Fibroblast of skin of abdomen (primary cell): Measurements from ENCODE around the gene SLC22A23.

Source experiments
- DNase-seq: peaks from one replicate; pipeline ENCODE4 v3.0.0-alpha.2; 2013

Gene SLC22A23

DNA sequence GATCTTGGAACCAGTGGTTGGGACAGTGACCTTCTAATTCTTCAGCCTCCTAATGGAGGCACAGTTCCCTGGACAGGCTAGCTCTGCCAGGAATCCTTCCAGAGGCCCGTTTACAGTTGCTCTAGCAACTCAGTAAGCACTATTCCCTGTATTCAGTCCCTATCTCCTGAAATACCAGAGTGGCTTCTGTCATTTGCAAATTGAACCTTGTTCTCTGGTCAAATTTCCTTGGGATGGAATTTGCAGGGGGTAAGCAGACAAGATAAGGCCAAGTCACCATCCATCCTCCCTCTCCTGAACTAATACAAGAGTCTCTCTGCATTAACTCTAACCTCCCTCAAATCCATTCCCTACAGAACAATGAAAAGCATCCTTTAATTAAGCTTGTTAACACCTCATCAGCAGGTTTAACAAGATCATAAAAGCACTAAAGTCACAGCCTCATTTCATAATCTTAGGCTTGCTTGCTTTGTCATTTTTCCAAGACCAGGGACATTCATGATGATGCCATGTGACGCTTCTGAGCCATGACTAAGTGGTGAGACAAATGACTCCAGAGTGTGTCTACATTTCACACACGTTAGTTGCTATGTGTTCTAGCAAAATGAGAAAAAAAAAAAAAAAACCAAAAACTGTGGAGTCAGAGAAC is 37.1 kb downstream of the SLC22A23 start:
- peak; percentile 69 for DNase-seq

DNA sequence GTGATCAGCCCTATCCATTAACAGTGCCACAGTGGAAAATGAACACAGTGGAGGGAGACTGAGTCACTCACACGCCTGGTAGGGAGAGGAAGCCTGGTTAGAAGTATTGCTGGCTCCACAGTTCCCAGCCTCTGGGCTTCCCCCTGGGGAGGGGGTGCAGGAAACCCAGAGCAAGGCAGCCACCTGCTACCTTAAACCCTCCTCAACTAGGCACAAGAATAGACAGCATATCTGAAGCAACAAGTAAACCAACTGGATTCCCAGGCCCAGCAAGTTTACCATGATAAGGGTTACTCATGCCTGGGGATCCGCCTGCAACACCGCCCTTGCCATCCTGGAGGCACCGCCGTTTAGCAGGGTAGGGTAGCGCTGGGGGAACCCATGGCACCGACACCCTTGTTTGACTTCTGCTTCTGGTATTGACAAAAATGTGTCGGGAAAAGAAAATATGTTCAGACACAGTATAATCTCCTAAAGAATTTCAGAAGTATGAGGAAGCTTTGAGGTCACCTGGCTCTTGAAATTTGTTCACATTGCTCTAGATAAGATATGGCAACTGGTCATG is 38.3 kb downstream of the SLC22A23 start:
- no peak for DNase-seq

DNA sequence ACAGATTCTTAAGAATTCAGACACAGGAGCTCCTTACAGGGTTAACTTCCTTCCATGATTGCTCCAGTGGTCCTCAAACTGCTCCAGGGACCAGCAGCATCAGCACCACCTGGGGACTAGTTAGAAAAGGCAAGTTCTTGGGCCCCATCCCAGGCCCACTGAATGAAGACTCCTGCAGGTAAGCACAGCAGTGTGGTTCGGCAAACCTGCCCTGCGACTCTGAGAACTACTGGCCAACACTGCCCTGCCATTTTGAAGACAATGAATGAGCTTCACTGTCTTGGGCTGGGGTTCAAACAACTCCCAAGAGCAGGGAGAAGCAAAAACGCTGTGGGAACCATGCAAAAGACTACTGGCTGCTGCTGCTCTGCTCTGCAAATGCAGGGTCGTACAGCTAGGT is 39.4 kb downstream of the SLC22A23 start:
- DNase-seq: no peak

DNA sequence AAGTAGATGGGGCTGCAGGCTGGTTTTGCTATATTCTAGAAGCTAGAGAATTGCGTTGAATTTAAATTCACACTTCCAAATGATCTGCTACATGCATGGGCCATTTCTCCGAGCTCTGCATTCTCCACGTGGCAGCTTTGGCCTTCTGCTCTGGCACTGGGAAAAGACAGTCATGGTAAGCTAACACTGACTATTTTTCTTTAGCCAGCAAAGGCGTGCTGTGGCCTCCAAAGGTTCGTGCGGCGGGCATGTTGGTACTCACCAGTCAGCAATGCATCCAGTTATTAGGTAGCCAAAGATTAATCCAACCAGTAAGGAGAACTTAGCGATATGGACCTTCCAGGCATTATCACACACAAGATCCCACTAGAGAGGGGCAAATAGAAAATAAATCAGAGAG is 41.4 kb downstream of the SLC22A23 start:
- DNase-seq: no peak

DNA sequence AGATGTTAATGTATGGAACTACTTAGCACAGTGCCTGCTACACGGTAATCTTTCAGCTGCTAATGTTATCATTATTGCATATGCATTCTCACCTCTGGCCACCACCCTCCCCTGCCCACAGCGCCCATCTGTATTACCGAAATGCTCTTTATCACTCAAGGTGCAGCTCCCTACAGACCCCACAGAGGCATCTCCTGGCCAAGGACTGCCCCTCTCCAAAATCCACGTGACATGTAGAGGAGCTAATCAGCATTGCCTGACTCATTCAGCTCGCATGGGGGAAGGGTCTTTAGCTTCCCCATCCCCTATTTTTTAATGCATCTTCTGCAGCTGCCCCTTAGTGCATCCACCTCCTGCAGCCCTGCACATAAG is 41.8 kb downstream of the SLC22A23 start:
- no peak for DNase-seq

DNA sequence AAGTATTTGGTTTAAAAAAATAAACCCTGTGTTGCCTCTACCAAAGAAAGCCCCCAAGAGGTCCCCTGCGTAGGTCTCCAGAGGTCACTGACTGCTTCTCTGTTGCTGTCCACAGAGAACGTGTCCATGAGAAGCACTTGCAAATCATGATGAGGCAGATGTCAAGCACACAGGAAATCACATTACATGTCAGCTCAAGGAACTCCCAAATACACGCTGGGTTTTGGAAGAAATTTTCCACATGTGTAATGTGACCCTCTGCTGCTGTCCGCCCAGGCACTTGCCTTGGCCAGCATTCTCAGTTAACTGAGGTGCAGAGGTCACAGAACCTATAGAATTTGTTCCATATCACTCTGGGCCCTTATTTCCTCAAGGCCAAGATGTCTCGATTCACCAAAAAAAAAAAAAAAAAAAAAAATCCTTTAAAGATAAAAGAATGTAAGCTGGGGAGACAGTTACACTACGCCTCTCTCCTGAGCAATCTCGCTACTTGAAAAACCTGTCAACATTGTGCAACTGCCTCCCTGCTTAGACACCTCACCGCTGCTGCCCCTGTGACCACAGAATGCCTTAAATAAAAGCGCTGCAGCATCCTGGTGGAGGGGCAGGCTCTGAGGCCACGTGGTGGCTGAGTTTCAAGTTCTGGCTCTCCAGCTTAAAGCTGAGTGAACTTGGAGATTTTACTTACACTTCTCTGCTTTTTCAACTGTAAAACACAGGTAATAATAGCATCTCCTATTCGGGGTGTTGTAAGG is 42.3 kb downstream of the SLC22A23 start:
- peak; percentile 72 for DNase-seq

DNA sequence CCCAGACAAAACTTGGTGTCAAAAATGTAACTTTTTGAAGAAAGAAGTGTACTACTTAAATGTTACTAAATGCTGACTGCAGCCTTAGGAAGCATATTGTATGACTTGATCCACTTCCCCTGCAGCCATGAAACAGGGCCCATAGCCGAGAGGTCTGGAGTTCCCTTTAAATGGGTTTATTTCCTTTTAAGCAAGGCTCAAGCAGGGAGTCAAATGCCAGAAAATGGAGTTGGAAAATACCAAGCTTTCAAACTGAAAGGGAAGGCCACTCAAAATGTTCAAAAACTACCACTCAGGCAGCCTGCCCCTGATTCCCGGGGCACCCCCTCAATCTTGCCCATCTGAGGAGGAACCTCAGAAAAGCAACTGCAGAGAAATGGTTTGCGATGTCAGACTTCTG is 43.3 kb downstream of the SLC22A23 start:
- no peak for DNase-seq

DNA sequence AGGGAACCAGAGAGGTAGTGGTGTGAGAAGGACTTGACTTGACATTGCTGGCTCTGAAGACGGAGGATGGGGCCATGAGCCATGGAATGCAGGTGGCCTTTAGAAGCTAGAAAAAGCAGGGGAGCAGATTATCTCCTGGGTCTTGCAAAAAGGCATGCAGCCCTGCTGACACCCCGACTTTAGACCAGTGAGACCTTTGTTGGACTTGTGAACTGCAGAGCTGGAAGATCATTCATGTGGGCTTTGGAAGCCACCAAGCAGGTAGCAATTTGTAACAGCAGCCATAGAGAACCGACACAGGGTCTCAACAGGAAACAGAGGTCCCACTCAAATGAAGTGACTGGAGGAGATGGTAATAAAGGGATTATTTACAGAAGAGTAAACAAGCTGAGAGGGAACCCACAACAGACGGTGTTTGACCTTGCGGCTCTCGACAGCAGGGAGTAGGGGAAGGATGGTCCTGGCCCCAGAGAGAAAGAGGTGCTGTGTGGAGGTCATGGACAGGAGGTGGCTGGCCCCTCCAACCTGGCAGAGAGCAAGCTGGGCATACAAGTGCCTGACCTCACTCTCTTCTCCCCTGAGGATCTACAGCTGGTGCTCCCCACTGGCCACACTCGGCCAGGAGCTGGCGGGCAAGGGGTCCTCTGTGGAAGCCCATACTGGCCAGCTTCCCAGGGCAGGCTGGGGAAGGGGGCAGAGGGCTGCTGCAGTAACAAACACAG is 43.9 kb downstream of the SLC22A23 start:
- no peak for DNase-seq

DNA sequence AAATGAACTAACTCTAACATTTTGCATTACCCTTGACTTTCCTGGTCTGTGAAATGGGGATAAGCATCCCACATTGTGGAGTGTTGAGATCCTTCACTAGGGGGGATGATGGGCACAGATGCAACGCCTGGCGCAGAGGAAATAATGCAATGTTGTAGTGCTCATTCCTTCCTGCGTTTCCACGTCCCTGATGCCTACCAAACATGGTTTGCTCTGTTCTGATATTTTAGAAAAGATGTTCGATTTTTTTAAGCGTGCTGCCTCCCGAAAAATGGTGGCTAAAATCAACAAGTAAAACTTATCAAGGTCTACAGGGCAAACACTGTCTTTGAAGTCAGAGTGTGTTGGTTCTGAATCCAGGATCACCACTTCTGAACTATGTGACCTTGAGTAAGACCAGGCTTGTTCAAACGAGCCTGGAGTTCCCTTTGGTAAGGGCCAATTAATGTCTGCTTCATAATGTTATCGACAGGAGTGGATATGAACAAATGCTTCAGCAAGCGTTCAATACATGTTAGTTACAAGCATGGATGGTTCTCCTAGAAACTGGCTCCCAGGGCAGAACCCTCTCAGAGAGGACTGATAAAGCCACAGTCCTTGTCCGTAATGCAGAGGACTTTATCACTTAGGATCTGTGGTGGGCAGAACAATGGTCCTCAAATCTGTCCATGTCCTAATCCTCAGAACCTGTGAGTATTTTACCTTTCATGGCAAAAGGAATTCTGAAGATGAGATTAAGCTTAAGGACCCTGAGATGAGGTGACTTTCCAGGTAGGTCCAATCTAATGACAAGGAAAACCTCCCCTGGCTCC is 44.7 kb downstream of the SLC22A23 start:
- DNase-seq: no peak

DNA sequence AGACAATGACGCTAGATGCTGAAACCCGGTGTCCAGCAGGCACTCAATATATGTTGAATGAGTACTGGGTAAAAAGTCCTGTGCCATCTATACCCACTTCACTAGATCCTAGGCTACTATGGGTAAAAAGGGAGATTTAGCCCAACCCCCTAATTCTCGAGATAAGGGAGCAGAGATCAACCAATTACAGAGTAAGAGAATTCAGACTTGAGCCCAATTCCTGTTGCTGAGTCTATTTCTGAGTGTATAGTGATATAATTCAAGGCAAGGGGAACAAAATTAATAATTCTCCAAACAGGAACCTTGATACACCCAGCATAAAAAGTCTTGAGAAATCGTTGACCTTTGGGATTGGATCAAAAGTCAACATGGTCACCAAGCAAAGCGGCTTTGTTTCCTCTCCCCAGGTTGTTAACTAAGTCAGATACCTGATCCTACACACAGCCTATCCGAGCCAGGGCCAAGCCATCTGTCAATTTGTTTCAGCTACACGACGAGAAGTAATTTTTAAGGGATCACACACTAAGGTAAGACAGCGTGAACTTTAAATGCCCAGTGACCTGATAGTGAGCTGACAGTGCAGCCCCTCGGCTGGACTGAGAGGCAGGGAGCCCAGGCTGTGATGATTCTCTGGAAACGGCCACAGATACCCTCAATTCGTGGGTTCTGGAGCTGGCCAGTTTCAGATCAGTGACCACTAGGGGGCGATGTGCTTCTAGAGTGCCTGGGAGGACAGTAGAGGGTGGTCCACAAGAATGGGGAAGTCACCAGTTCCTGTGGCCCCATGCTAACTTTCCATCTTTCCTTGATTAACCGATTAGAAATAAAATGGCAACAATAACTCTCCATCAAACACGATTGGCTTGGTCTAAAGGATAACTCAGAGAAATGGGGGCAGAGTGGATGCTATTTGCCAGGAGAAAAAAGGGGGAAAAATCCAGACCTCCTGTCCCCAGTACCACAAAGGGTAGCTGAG is 46.2 kb downstream of the SLC22A23 start:
- peak; percentile 58 for DNase-seq

DNA sequence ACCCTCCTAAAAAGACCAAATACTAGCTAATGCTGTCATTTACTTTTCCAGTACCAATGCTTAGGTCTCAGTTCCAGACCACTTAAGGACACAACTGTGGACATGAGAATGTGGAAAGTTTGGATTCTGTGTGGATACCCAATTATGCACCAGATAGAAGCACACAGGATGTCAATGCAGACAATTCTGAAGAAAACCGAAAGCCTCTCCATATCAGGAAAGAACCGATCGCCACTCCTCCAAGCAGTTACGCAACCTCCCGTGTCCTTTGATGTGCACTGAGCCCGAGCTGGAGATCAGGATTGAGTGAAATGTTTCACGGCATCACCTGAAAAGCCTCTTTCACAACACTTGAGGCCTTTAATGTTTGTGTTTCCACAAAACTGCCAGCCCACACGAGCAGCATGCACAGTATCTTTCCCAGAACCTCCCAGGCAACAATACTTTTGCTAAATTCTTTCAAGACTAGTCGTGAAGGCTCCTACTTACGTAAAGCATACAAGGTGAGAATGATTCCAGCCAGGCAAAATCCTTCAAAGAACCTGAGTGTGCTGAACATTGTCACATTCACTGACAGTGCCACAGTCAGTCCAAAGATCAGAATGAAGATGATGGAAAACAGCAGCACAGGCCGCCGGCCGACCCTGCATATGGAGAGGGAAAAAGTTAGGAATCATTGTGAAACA is 47.0 kb downstream of the SLC22A23 start:
- no peak for DNase-seq

DNA sequence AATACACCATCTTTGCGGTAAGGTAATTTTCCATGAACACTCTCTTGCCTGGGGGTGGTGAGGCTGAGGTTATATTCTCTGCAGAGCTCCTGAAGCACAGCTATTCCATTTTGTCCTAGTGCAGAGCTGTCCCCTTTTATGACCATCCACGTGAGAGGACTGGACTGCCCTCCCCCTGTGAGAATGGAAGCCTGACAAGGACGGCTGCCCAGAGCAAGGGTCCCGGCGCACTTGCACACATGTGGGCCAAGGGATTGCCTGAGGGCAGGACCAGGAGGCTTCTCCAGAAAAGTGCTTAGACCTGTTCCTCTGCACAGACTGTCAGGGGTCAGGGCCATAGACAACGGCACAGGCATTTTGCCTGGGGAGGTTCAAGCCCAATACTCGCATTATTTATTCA is 48.2 kb downstream of the SLC22A23 start:
- DNase-seq: no peak

DNA sequence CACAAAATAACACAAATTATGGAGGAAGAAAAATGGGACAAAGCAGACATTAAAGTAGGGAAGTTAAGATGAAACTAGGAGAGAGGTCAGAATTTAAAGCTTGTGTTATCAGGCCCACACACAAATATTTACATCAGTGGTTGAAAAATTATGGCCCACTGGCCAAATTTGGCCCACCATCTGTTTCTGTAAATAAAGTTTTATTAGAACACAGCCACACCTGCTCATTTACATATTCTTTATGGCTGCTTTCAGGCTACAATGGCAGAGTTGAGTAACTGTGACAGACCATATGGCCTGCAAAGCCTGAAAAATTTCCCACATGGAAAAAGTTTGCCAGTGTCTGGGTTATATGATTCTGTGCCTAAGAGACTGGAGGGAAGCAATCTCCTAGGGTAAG is 49.0 kb downstream of the SLC22A23 start:
- no peak for DNase-seq

DNA sequence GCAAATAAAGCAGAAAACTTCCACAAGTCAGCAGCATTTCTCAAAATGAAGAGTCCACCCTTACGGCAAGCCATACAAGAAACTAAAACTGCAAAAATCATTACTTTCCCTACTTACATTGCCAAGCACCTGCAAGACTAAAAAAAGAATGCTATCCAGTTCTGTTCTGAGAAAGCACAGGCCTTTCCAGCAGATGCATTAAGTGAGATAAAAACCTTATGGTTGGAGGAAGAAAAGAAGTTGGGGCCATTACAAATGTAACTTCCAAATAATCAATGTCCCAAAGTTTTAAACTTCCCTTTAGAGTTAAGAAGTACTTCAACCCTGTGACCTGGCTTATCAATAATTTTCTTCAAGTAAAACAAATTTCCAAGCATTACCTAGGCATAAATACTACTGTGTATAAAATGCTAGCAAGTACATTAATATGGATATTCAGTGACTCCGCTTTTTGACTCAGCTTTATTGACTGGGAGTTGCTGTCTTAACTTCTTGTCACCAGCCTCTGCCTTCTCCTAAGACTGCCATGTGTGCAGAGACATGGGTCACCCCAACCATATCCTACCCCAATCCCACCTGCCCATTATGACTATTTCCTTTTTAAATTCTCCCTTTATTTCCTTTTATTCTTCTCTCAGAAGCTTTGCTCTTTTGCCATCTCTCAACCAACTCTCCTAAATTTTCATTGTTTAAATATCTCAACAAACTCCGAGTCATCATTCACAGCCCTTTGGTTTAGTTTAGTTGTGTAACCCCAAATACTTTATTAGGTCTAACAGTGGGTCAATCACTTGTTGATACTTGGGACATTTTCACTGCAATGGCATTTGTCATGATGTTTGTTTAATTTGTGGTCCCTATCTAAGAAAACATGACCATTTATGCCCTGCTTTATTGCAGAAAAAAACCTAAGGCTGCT is 49.7 kb downstream of the SLC22A23 start:
- DNase-seq: no peak

DNA sequence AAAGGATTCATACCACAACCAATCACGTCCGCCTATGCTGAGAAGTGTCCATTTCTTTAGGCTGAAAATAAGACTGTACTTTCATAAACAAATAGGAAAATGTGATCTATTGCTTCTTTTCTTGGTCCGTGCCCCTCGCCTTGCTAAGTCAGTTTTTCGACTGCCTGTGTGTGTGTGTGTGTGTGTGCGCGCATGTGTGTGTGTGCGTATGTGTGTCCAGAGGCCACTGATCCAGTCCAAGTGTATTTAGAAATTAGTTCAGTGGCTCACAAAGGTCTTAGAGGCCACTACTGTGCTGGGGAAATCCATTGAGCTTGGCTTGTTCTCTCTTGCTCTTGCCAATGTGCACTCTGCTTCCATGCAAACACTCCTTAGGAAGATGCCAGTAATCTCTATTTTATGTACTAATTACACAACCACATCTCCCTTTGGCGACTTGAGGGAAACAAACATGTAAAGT is 50.5 kb downstream of the SLC22A23 start:
- no peak for DNase-seq

DNA sequence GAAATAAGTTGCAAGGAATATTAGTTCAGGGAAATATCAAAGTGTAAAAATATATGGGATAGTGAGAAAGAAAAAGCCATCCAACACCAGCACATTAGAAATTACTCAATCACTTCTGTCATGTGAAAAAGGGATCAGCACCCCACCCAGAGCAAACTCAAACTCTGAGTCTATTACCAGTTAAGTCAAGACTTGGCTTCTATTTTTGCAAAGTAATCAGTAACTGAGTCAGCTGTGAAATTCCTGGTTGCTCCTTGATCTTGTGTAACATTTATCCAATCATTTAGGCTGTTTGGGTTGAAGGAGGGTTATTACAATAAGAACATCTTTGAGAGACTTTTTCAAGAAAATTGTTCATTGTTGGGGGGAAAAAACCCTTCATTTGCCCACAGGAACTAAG is 51.2 kb downstream of the SLC22A23 start:
- DNase-seq: peak; percentile 51

DNA sequence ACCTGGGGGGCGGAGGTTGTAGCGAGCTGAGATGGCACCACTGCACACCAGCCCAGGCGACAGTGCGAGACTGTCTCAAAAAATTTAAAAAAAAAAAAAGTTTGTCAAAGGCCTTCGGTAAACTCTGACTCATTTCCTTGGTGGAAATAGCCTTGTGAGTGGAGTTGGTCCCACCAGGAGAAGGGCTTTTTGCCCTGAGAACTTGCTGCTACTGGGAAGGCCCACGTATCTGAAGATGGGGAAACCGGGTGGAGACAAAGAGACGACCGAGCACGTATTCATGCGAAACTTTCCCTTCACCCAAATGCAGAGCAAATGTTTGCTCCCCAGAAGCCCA is 51.7 kb downstream of the SLC22A23 start:
- no peak for DNase-seq

DNA sequence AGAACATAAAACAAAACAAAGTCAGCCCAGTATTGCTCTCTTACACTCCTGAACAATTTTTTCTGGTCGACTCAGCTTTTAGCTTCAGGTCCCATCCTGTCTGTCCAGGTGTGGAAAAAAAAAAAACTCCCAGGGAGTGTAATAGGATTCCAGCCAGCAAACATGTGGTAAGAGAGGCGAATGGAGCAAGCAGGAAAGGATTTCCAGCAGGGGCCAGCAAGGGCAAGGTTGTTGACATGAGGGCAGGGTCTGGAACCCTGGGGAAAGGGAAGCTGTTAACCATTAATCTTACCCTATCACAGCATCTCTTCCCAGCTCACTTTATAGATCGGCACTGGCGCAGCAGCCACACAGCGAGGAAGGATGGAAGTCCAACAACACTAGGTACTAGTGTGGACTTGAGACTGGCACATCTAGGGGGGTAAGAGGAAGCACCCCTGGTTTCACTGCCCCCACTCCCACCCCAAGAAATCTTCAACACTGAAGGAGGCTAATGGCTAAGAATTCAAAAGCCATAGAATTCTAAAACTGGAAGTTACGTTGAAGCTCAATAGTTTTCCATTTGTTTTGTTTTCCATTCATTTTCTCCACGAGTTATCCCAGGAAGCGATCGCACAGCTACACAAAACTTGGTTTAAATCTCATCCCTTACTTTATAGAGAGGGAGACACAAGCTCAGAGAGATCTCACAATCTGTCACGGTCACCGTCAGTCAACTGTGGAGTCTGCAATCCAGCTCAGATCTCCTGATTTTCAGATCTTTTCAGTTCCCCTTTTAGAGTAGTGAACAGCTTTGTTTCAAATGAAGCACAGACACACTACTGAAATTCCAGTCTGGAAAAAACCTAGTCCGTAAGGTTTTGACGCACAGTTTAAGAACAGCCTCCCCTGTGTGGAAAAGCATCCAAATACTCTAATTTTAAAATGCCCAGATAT is 53.3 kb downstream of the SLC22A23 start:
- no peak for DNase-seq
